Nephron (organoid): ENCODE measurements around the gene SELENOO.
"Not testable (repeated sequence)": the region's sequence is repeated elsewhere in the genome, so short reads cannot be mapped to it uniquely, and the experiment has no call there.

ENCODE experiments used
- H3K27ac Mint-ChIP-seq, 3 experiments: 2 replicates each; pipeline ENCODE4 v1.8.0; 2020; ENCODE audit warnings: mixed read lengths in 3 of 3, mild to moderate bottlenecking in 2 of 3, moderate library complexity in 1 of 3
- H3K27me3 Mint-ChIP-seq: 2 replicates; pipeline ENCODE4 v1.8.0; 2021; ENCODE audit warnings: low read depth, mild to moderate bottlenecking, moderate library complexity, mixed read lengths
- H3K36me3 Mint-ChIP-seq: 2 replicates; pipeline ENCODE4 v1.8.0; 2020; ENCODE audit warnings: low read depth, mixed read lengths
- H3K4me1 Mint-ChIP-seq: 2 replicates; pipeline ENCODE4 v1.8.0; 2020; ENCODE audit warnings: mixed read lengths
- H3K4me3 Mint-ChIP-seq, 3 experiments: 2 replicates each; pipeline ENCODE4 v1.8.0; 2020; ENCODE audit warnings: mild to moderate bottlenecking in 3 of 3, mixed read lengths in 3 of 3, moderate library complexity in 2 of 3
- H3K9me3 Mint-ChIP-seq: 2 replicates; pipeline ENCODE4 v1.8.0; 2020; ENCODE audit warnings: mixed read lengths
- TF ChIP-seq, protein P1 (sequence below), 3 experiments: fragments of 200-600 bp; sonication (generic); IDR thresholded peaks; one replicate each; pipeline ENCODE4 v1.5.0; 2021; ENCODE audit warnings: antibody characterized with exemption in 3 of 3; ENCODE audit not compliant: unreplicated experiment in 3 of 3

Gene SELENOO

DNA sequence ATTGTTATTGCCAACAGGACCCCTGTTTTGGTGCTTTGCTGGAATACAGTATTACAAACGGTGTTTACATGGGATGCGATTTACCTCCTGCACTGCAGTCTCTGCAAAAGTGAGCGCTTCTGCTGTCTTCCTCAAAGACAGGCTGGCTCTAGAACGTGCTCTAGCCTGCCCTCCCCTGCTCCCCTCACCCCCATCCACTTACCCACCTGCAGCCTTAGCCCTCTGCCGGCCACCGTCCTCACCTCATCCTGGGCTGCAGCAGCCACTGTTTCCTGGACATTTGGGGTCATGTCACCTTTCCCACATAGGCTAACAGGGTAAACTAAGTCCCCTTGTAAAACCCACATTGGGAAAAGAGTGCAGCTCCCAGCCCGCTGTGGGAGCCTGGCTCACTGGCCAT lies 39.9 kb upstream of the SELENOO start:
- Mint-ChIP-seq H3K27ac (no peak overlapping the region), H3K36me3 (no peaks in the 10 kb centered on the region), H3K4me3 (no peak overlapping the region), H3K4me1 (no peaks in the 10 kb centered on the region), H3K9me3 (no peaks in the 10 kb centered on the region), H3K27me3 (peaks cover 23% of the 10 kb centered on the region)
- TF ChIP-seq, protein P1, sequence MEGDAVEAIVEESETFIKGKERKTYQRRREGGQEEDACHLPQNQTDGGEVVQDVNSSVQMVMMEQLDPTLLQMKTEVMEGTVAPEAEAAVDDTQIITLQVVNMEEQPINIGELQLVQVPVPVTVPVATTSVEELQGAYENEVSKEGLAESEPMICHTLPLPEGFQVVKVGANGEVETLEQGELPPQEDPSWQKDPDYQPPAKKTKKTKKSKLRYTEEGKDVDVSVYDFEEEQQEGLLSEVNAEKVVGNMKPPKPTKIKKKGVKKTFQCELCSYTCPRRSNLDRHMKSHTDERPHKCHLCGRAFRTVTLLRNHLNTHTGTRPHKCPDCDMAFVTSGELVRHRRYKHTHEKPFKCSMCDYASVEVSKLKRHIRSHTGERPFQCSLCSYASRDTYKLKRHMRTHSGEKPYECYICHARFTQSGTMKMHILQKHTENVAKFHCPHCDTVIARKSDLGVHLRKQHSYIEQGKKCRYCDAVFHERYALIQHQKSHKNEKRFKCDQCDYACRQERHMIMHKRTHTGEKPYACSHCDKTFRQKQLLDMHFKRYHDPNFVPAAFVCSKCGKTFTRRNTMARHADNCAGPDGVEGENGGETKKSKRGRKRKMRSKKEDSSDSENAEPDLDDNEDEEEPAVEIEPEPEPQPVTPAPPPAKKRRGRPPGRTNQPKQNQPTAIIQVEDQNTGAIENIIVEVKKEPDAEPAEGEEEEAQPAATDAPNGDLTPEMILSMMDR (IDR thresholded peaks at IDR 0.05; ENCODE audit: unreplicated experiment in 3 of 3) = no peak

DNA sequence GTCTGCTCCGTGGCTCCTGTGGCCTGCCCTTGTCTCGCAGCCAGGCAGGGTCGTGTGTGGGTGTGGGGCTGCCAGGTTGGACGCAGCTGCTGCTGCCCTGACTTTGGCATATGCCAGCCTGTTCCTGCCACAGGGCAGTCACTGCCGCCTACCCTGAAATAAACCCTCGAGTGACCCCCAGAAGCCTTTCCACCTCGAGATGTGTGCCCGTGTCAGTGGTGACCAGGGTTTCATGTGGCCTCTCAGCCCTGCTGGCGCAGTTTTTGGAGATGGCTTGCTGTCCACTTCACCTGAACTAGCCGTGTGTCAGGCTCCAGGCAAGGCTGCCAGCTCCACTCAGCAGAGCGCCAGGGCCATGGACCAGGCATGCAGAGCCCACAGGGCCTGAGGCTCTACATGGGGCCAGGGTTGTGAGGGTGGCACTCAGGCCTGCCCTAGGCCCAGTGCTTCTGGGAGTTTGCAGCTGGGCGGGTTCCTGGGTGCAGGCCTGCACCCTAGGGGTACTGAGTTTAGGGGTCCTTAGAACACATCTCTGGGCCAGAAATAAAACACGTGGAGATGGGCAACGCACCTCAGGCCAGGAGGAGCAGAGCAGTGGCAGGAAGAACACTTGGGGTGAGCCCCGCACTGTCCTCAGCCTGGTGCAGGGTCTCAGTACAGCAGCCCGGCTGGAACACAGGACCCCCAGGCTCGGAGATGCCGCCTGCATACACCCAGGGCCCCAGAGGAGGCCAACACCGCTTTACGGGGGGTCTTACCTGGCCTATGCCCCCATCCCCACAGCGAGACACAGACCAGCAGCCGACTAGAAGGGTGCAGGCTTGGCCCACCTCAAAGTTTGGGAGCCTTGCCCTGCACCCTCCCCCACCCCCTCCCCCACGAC lies 39.1 kb upstream of the SELENOO start:
- TF ChIP-seq, protein P1 (IDR thresholded peaks at IDR 0.05; ENCODE audit: unreplicated experiment in 3 of 3) = no peak
- no peak overlapping the region for H3K4me3 Mint-ChIP-seq
- no peaks in the 10 kb centered on the region for H3K9me3 Mint-ChIP-seq
- H3K4me1 Mint-ChIP-seq = no peaks in the 10 kb centered on the region
- H3K27ac Mint-ChIP-seq = no peak overlapping the region
- H3K27me3 Mint-ChIP-seq = peaks cover 24% of the 10 kb centered on the region
- H3K36me3 Mint-ChIP-seq = no peaks in the 10 kb centered on the region

DNA sequence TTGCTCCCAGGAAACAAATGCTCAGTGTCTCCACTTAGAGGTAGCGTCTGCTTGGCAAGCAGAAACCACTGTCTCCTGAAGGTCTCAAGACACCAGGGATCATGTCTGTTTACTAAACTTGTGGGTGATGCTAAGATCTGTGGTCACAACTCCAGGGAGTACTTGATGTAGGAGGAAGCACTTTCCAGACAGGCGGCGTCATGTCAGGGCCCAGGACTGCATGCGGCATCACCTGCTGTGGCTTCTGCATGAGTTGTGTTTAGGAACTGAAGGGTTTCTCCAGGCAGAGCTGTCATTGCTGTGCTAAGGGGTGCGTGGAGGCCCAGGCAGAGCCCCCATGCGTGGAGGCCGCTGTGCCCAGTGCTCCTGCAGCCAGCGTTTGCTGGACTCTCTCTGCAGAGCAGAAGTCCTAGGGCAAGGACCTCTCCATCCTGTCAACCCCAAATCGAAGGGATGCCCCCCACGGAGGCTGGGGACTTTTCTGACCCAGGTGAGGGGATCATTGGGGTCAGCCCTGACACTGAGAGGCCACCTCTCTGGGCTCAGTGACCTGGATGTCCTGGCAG lies 38.3 kb upstream of the SELENOO start:
- Mint-ChIP-seq H3K27me3 (peaks cover 31% of the 10 kb centered on the region), H3K27ac (no peak overlapping the region)

DNA sequence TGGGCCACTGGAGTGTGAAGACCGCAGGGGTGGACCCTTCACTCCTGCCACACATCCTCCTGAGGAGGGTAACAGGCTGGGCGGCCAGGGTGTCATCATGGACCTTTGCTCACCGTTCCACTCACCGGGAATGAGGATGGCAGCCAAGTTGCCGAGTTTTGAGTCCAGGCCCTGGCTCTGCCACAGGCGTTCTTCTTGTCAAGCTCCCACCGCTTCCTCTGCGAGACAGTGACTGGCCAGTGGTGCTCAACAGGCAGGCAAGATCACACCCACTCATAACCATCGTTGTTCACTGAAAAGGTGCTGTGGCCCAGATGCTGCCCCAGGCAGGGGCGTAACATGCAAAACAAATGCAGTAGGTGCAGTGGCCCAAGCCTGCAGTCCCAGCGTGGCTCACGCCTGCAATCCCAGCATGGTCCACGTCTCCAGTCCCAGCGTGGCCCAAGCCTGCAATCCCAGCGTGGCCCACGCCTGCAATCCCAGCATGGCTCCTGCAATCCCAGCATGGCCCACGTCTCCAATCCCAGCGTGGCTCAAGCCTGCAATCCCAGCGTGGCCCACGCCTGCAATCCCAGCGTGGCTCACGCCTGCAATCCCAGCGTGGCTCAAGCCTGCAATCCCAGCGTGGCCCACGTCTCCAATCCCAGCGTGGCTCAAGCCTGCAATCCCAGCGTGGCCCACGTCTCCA lies 35.2 kb upstream of the SELENOO start:
- Mint-ChIP-seq H3K4me1 (no peaks in the 10 kb centered on the region), H3K4me3 (no peak overlapping the region), H3K9me3 (no peaks in the 10 kb centered on the region), H3K27me3 (peaks cover 42% of the 10 kb centered on the region), H3K36me3 (no peaks in the 10 kb centered on the region), H3K27ac (peak overlapping the region in 1 of 3 experiments; percentile 47)
- TF ChIP-seq, protein P1 (IDR thresholded peaks at IDR 0.05; ENCODE audit: unreplicated experiment in 3 of 3) = no peak

More for the DNA sequence above, 38.3 kb upstream of the SELENOO start:
- Mint-ChIP-seq H3K36me3 (no peaks in the 10 kb centered on the region), H3K9me3 (no peaks in the 10 kb centered on the region), H3K4me1 (no peaks in the 10 kb centered on the region), H3K4me3 (no peak overlapping the region)
- TF ChIP-seq, protein P1 (IDR thresholded peaks at IDR 0.05; ENCODE audit: unreplicated experiment in 3 of 3) = no peak

DNA sequence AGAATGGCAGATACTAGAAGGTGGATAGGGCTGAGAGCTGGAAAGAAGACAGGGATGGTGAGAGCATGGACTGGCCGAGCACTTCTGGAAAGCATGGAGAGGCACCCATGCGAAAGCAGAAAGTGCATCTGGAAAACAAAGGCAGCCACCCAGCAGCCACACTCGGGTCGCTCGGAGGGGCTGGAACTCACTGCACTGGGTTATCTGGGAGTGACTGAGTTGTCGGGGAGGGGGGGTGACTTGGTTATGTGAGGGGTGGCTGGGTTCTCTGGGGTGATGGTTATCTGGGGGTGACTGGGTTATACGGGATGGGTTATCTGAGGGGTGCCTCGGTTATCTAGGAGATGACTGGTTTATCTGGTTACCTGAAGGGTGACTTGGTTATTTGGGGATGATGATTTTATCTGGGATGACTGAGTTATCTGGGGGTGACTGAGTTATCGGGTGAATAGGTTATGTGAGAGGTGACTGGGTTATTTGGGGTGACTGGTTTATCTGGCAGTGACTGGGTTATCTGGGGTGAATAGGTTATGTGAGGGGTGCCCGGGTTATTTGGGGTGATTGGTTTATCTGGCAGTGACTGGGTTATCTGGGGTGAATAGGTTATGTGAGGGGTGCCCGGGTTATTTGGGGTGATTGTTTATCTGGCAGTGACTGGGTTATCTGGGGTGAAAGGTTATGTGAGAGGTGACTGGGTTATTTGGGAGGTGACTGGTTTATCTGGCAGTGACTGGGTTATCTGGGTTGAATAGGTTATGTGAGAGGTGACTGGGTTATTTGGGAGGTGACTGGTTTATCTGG lies 32.9 kb upstream of the SELENOO start:
- peak overlapping the region; percentile 68 to 87 (median 72) for H3K4me3 Mint-ChIP-seq
- H3K27me3 Mint-ChIP-seq = peaks cover 57% of the 10 kb centered on the region
- TF ChIP-seq, protein P1 (IDR thresholded peaks at IDR 0.05; ENCODE audit: unreplicated experiment in 3 of 3) = no peak
- H3K27ac Mint-ChIP-seq = no peak overlapping the region
- H3K9me3 Mint-ChIP-seq = no peaks in the 10 kb centered on the region
- no peaks in the 10 kb centered on the region for H3K36me3 Mint-ChIP-seq
- no peaks in the 10 kb centered on the region for H3K4me1 Mint-ChIP-seq

DNA sequence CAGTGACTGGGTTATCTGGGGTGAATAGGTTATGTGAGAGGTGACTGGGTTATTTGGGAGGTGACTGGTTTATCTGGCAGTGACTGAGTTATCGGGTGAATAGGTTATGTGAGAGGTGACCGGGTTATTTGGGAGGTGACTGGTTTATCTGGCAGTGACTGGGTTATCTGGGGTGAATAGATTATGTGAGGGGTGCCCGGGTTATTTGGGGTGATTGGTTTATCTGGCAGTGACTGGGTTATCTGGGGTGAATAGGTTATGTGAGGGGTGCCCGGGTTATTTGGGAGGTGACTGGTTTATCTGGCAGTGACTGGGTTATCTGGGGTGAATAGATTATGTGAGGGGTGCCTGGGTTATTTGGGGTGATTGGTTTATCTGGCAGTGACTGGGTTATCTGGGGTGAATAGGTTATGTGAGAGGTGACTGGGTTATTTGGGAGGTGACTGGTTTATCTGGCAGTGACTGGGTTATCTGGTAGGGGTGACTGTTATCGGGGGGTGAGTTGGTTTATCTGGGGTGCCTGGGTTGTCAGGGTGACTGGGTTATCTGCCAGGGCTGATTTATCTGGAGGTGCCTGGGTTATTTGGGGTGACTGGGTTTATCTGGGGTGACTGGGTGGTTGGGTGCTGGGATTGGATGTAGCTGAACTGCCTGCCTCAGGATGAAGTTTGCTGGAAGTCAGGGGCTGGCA lies 32.2 kb upstream of the SELENOO start:
- peak overlapping the region; percentile 86 to 87 (median 86) for H3K4me3 Mint-ChIP-seq
- not testable (repeated sequence) for H3K36me3 Mint-ChIP-seq, H3K9me3 Mint-ChIP-seq, H3K27ac Mint-ChIP-seq, H3K4me1 Mint-ChIP-seq
- H3K27me3 Mint-ChIP-seq = peaks cover 57% of the 10 kb centered on the region
